ENCODE results near the gene EPM2A.

The EPM2A gene

GRCh38 chr6:145643760-145644159 lies 91.6 kb downstream of the EPM2A start:
- TF ChIP-seq CTCF (IDR thresholded peaks at IDR 0.05): no peak

- TF ChIP-seq CTCF (IDR thresholded peaks at IDR 0.05): peak; percentile 84
Observed at GRCh38 chr6:145633981-145634627, 101.2 kb downstream of the EPM2A start.

GRCh38 chr6:145632971-145633370 lies 102.3 kb downstream of the EPM2A start:
- no peak for TF ChIP-seq CTCF (IDR thresholded peaks at IDR 0.05)

GRCh38 chr6:145631374-145631773 lies 103.9 kb downstream of the EPM2A start:
- TF ChIP-seq CTCF (IDR thresholded peaks at IDR 0.05): no peak

GRCh38 chr6:145630598-145630997 lies 104.7 kb downstream of the EPM2A start:
- no peak for TF ChIP-seq CTCF (IDR thresholded peaks at IDR 0.05)

GRCh38 chr6:145629478-145629877 lies 105.8 kb downstream of the EPM2A start:
- no peak for TF ChIP-seq CTCF (IDR thresholded peaks at IDR 0.05)

GRCh38 chr6:145627451-145627850 lies 107.9 kb downstream of the EPM2A start:
- TF ChIP-seq CTCF (IDR thresholded peaks at IDR 0.05): no peak

GRCh38 chr6:145626857-145627256 lies 108.5 kb downstream of the EPM2A start:
- TF ChIP-seq CTCF (IDR thresholded peaks at IDR 0.05): no peak
